Activated T-helper 9 cell treated with anti-CD3 and anti-CD28 coated beads, Interleukin-2, amount 50 U/mL, for 16 hours (primary cell): Measurements from ENCODE around the gene AGER.

Source experiments
- DNase-seq: peaks from one replicate; pipeline ENCODE4 v3.0.0-alpha.2; 2020; ENCODE audit warnings: low read depth

AGER gene

GRCh38 chr6:32168807-32169591, 15.1 kb downstream of the AGER start:
- no peak for DNase-seq

- no peak for DNase-seq
Observed at GRCh38 chr6:32168350-32168749, 15.7 kb downstream of the AGER start.

- DNase-seq: no peak
Observed at GRCh38 chr6:32167761-32168262, 16.2 kb downstream of the AGER start.

GRCh38 chr6:32167154-32167760, 16.8 kb downstream of the AGER start:
- no peak for DNase-seq

- no peak for DNase-seq
Observed at GRCh38 chr6:32166411-32167061, 17.5 kb downstream of the AGER start.

- DNase-seq: no peak
Observed at GRCh38 chr6:32164295-32164694, 19.8 kb downstream of the AGER start, which contains the start of gene EGFL8. Gene EGFL8 (plus strand): TSS chr6:32164595. CDS start chr6:32166166, 1,571 bp downstream.

- DNase-seq: no peak
Observed at GRCh38 chr6:32163559-32164258, 20.3 kb downstream of the AGER start.

GRCh38 chr6:32158052-32158451, 26.0 kb downstream of the AGER start:
- no peak for DNase-seq

GRCh38 chr6:32156891-32157290, 27.2 kb downstream of the AGER start:
- no peak for DNase-seq

- DNase-seq: peak; percentile 40
Observed at GRCh38 chr6:32154514-32155161, 29.4 kb downstream of the AGER start.

- peak; percentile 50 for DNase-seq
Observed at GRCh38 chr6:32153564-32154513, 30.2 kb downstream of the AGER start, which contains the start of gene PPT2. Gene PPT2 (plus strand): TSS chr6:32154141. CDS start chr6:32154595, 454 bp downstream.

GRCh38 chr6:32152769-32153563, 31.1 kb downstream of the AGER start:
- no peak for DNase-seq

- DNase-seq: no peak
Observed at GRCh38 chr6:32151863-32152768, 31.9 kb downstream of the AGER start, which contains the start of gene PRRT1. Gene PRRT1 (minus strand): TSS chr6:32151939. CDS start chr6:32151827, 112 bp downstream.

- DNase-seq: no peak
Observed at GRCh38 chr6:32151181-32151862, 32.7 kb downstream of the AGER start.

GRCh38 chr6:32149932-32150870, 33.9 kb downstream of the AGER start:
- DNase-seq: no peak

- no peak for DNase-seq
Observed at GRCh38 chr6:32149092-32149755, 34.8 kb downstream of the AGER start.
